Trophoblast cell (in vitro differentiated cells and primary cell): ENCODE results near the gene OR2S2.

Experiments used
- DNase-seq, 2 donors: peaks; one replicate each; pipeline ENCODE4 v3.0.0-alpha.2; 2016
- H2AFZ ChIP-seq: 2 replicates; pipeline ENCODE4 v1.6.1; 2013; ENCODE audit warnings: low read length, moderate library complexity, mild to moderate bottlenecking; ENCODE audit not compliant: insufficient read depth, poor library complexity
- H2AK5ac ChIP-seq: 2 replicates; pipeline ENCODE4 v1.6.1; 2013; ENCODE audit warnings: mild to moderate bottlenecking, low read length
- H2BK120ac ChIP-seq: 2 replicates; pipeline ENCODE4 v1.6.1; 2013; ENCODE audit warnings: low read length, mild to moderate bottlenecking, moderate library complexity; ENCODE audit not compliant: insufficient read depth, poor library complexity
- H2BK12ac ChIP-seq: 2 replicates; pipeline ENCODE4 v1.6.1; 2013; ENCODE audit warnings: mild to moderate bottlenecking, low read length, moderate library complexity
- H2BK5ac ChIP-seq: 2 replicates; pipeline ENCODE4 v1.6.1; 2013; ENCODE audit warnings: low read length, low read depth, moderate library complexity, mild to moderate bottlenecking; ENCODE audit not compliant: poor library complexity
- H3K14ac ChIP-seq: 2 replicates; pipeline ENCODE4 v1.6.1; 2013; ENCODE audit warnings: mild to moderate bottlenecking, low read length
- H3K18ac ChIP-seq: 2 replicates; pipeline ENCODE4 v1.6.1; 2013; ENCODE audit warnings: mild to moderate bottlenecking, low read length
- H3K23ac ChIP-seq: 2 replicates; pipeline ENCODE4 v1.6.1; 2013; ENCODE audit warnings: low read length
- H3K27ac ChIP-seq: 2 replicates; pipeline ENCODE4 v1.5.1; 2013; ENCODE audit warnings: low read depth, mild to moderate bottlenecking, inconsistent platforms, low read length, moderate library complexity
- H3K27me3 ChIP-seq: 2 replicates; pipeline ENCODE4 v1.6.1; 2013; ENCODE audit warnings: inconsistent platforms, mild to moderate bottlenecking, low read length, moderate library complexity; ENCODE audit not compliant: insufficient read depth
- H3K36me3 ChIP-seq, 2 experiments: 1 replicate in 1 of 2; 2 replicates in 1 of 2; pipeline ENCODE4 v1.6.1; 2013; ENCODE audit warnings: low read length in 2 of 2, mild to moderate bottlenecking in 2 of 2, moderate library complexity in 1 of 2; ENCODE audit not compliant: insufficient read depth in 2 of 2, control insufficient read depth in 1 of 2
- H3K4ac ChIP-seq: 2 replicates; pipeline ENCODE4 v1.6.1; 2013; ENCODE audit warnings: low read depth, mild to moderate bottlenecking, low read length, moderate library complexity
- H3K4me1 ChIP-seq, 2 experiments: 1 replicate in 1 of 2; 2 replicates in 1 of 2; pipeline ENCODE4 v1.6.1; 2013; ENCODE audit warnings: low read length in 2 of 2, mild to moderate bottlenecking in 2 of 2, moderate library complexity in 1 of 2; ENCODE audit not compliant: insufficient read depth in 2 of 2, control insufficient read depth in 1 of 2
- H3K4me2 ChIP-seq: 2 replicates; pipeline ENCODE4 v1.6.1; 2013; ENCODE audit warnings: inconsistent platforms, mild to moderate bottlenecking, low read length, moderate library complexity
- H3K4me3 ChIP-seq: 2 replicates; pipeline ENCODE4 v1.5.1; 2013; ENCODE audit warnings: mild to moderate bottlenecking, low read depth, low read length, inconsistent platforms
- H3K79me1 ChIP-seq: one replicate; pipeline ENCODE4 v1.6.1; 2013; ENCODE audit warnings: low read length
- H3K79me2 ChIP-seq: 2 replicates; pipeline ENCODE4 v1.6.1; 2013; ENCODE audit warnings: low read length, mild to moderate bottlenecking; ENCODE audit not compliant: control insufficient read depth, insufficient read depth, poor library complexity
- H3K9ac ChIP-seq: 2 replicates; pipeline ENCODE4 v1.6.1; 2013; ENCODE audit warnings: mild to moderate bottlenecking, low read length
- H3K9me3 ChIP-seq: 2 replicates; pipeline ENCODE4 v1.6.1; 2013; ENCODE audit warnings: low read depth, mild to moderate bottlenecking, control low read depth, inconsistent platforms, low read length; ENCODE audit not compliant: insufficient read depth
- H4K12ac ChIP-seq: 2 replicates; pipeline ENCODE4 v1.6.1; 2013; ENCODE audit warnings: low read depth, mild to moderate bottlenecking, low read length, moderate library complexity
- H4K8ac ChIP-seq: 2 replicates; pipeline ENCODE4 v1.6.1; 2013; ENCODE audit warnings: low read depth, mild to moderate bottlenecking, low read length, moderate library complexity
- H4K91ac ChIP-seq: one replicate; pipeline ENCODE4 v1.6.1; 2013; ENCODE audit warnings: low read depth, mild to moderate bottlenecking, low read length, moderate library complexity
- WGBS: extraction: QIAGEN DNeasy Blood & Tissue Kit; methylation state at CpG from one replicate; pipeline ENCODE4 v1.1.7; 2013; ENCODE audit warnings: missing lambda C conversion rate; ENCODE audit not compliant: insufficient read length, insufficient coverage; ENCODE audit errors: extremely low coverage; 5-methylcytosine and 5-hydroxymethylcytosine counted together

Gene OR2S2

DNA sequence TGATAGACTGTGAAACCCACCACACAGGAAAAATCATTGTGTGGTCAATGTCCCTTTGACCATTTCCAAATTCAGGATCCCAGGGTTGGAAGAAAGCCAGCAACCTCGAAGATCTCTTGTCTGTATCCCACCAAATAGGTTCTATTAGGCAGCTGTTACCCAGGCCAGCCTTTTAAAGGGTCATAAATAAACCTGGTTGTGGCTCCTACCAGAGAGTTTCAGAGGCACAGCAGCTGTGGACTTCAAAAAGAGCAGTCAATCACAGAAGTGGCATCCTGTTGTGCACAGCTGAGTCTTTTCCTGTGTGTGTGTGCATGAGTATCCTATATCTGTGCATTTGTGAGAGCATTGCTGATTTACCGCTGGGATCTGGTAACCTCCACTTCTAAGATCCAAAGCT, 23.7 kb upstream of the OR2S2 start:
- Histone ChIP-seq H3K79me2 (no peaks in the 10 kb centered on the region), H3K14ac (no peak overlapping the region)
- WGBS, result no CpG with 5 or more reads among the region's 2 CpGs

DNA sequence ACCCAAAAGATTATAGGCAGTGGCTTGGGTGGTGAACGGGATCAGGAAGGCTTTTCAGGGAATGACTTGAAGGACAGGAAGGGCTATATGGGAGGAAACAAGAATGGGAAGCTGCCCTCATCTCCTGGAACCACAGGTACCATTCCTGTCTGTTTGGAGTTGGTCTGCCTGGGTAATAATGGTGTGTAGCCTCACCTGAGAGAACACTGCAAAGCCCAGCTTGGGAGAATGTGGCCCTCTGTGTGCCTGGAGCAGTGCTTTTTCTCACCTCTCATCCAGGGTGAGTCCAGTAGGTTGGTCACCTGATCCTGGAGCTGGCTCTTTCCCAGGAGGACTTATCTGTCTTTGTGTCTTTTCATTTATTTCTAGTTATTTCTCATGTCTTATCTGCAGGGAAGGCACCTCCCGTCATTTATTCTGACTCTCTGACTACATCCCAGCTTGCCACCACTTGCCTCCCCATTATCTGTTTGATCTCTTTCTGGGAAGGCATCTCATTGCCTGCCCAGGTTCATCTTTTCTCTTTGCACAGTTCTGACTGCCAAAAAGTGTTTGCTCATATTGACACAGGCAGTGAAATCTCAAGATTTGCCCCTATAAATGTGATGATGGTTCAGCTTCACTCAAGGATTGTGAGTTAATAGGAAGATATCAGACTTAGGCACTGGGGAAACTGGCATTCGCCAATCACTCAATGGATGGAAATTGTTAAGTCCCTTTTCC, 22.5 kb upstream of the OR2S2 start:
- Histone ChIP-seq H4K12ac (no peak overlapping the region), H3K14ac (no peak overlapping the region), H2AK5ac (no peak overlapping the region), H4K91ac (no peak overlapping the region), H3K4me2 (no peak overlapping the region), H2BK5ac (no peak overlapping the region), H3K79me1 (no peaks in the 10 kb centered on the region), H3K18ac (no peak overlapping the region), H2AFZ (no peak overlapping the region), H3K4me1 (no peaks in the 10 kb centered on the region), H2BK12ac (no peak overlapping the region), H3K9me3 (peaks cover 8% of the 10 kb centered on the region), H2BK120ac (no peak overlapping the region), H3K27me3 (no peaks in the 10 kb centered on the region), H3K4ac (no peak overlapping the region), H4K8ac (no peak overlapping the region), H3K27ac (no peak overlapping the region), H3K9ac (no peak overlapping the region), H3K4me3 (no peak overlapping the region), H3K23ac (no peak overlapping the region), H3K79me2 (no peaks in the 10 kb centered on the region), H3K36me3 (no peaks in the 10 kb centered on the region)
- no peak for DNase-seq
- whole genome bisulfite sequencing, result no CpG with 5 or more reads among the region's 3 CpGs

More for the DNA sequence above, 23.7 kb upstream of the OR2S2 start:
- Histone ChIP-seq H4K91ac (no peak overlapping the region), H3K4me1 (no peaks in the 10 kb centered on the region), H3K4ac (no peak overlapping the region), H3K18ac (no peak overlapping the region), H3K4me2 (no peak overlapping the region), H3K36me3 (no peaks in the 10 kb centered on the region), H3K79me1 (no peaks in the 10 kb centered on the region), H2AFZ (no peak overlapping the region), H3K23ac (no peak overlapping the region), H4K12ac (no peak overlapping the region), H4K8ac (no peak overlapping the region), H3K27me3 (no peaks in the 10 kb centered on the region), H2BK5ac (no peak overlapping the region), H3K4me3 (no peak overlapping the region), H2BK12ac (no peak overlapping the region), H2BK120ac (no peak overlapping the region), H3K9me3 (no peaks in the 10 kb centered on the region), H3K9ac (no peak overlapping the region), H2AK5ac (no peak overlapping the region), H3K27ac (no peak overlapping the region)
- DNase-seq, result no peak

- H3K14ac ChIP-seq, result no peak overlapping the region
- no peak overlapping the region for H2AFZ ChIP-seq
- H3K79me1 ChIP-seq, result no peaks in the 10 kb centered on the region
- no peak overlapping the region for H4K12ac ChIP-seq
- H2AK5ac ChIP-seq, result no peak overlapping the region
- no peak overlapping the region for H2BK120ac ChIP-seq
- H3K4me3 ChIP-seq, result no peak overlapping the region
- no peak for DNase-seq
- WGBS, result no CpG with 5 or more reads among the region's 6 CpGs
- H3K9me3 ChIP-seq, result peaks cover 8% of the 10 kb centered on the region
- H3K4me2 ChIP-seq, result no peak overlapping the region
- H3K18ac ChIP-seq, result no peak overlapping the region
- H3K79me2 ChIP-seq, result no peaks in the 10 kb centered on the region
- no peak overlapping the region for H2BK12ac ChIP-seq
- no peak overlapping the region for H3K9ac ChIP-seq
- H4K91ac ChIP-seq, result no peak overlapping the region
- H3K23ac ChIP-seq, result no peak overlapping the region
- no peak overlapping the region for H3K4ac ChIP-seq
- H3K27ac ChIP-seq, result no peak overlapping the region
- no peaks in the 10 kb centered on the region for H3K27me3 ChIP-seq
- no peaks in the 10 kb centered on the region for H3K36me3 ChIP-seq
- H4K8ac ChIP-seq, result no peak overlapping the region
- no peaks in the 10 kb centered on the region for H3K4me1 ChIP-seq
- H2BK5ac ChIP-seq, result no peak overlapping the region
Measured at GRCh38 chr9:35978792-35979191, 20.8 kb upstream of the OR2S2 start.

DNA sequence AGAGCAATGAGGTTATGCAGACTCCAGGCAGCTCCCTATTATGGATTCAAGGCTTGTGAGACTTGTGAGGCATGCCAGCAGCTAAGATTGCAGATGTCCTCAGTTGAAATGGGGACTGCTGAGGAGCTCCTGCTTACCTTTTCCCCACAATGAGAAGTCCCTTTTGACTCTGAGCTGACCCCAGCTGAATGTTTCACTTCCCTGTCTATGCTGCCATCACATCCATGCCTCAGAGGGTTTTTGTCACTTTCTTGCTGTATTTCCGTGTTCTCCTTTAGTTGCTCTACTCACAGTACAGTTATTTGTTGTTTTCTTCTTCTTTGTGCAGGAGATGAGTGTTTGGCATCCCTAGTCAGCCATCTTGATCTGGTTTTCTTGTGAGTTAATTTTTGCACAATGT, 18.8 kb upstream of the OR2S2 start:
- Histone ChIP-seq H2BK5ac (no peak overlapping the region), H3K4me1 (no peaks in the 10 kb centered on the region), H3K23ac (no peak overlapping the region), H3K4ac (no peak overlapping the region), H3K36me3 (no peaks in the 10 kb centered on the region), H2AFZ (no peak overlapping the region), H3K4me3 (no peak overlapping the region), H3K14ac (no peak overlapping the region), H2BK120ac (no peak overlapping the region), H4K91ac (no peak overlapping the region), H3K27me3 (no peaks in the 10 kb centered on the region), H2AK5ac (no peak overlapping the region), H3K9ac (no peak overlapping the region), H3K79me1 (no peaks in the 10 kb centered on the region), H3K79me2 (no peaks in the 10 kb centered on the region), H3K4me2 (no peak overlapping the region), H2BK12ac (no peak overlapping the region), H4K8ac (no peak overlapping the region), H3K18ac (no peak overlapping the region), H4K12ac (no peak overlapping the region), H3K9me3 (peaks cover 8% of the 10 kb centered on the region), H3K27ac (no peak overlapping the region)
- no peak for DNase-seq
- WGBS, result no CpG with 5 or more reads among the region's 1 CpG
